SK-N-SH (cell line): ENCODE data around the gene B4GALNT2. TPM values are rescaled to one million over a fixed set of nuclear protein-coding genes. Genes with fewer than 3 reads are reported as not detected.

Experiments
- CTCF ChIA-PET: fragments of 300-600, 350-600 bp; formaldehyde crosslinking; extraction: SDS; loops from one replicate; lab custom pipeline; 2021; lab: Yijun Ruan, JAX
- POLR2A ChIA-PET: fragments of 350-600 bp; sonication (Branson Sonifier 250); formaldehyde crosslinking; extraction: SDS; loops from one replicate; lab custom pipeline; 2020; ENCODE audit warnings: antibody characterized with exemption, inconsistent platforms; lab: Yijun Ruan, JAX
- DNase-seq: peaks from one replicate; pipeline ENCODE4 v3.0.0; 2012
- H2AFZ ChIP-seq: fragments of 200-600 bp; sonication (generic); 2 replicates; pipeline ENCODE4 v1.8.1; 2016; ENCODE audit warnings: antibody characterized with exemption, mild to moderate bottlenecking, low read depth
- H3F3A ChIP-seq: fragments of 200-600 bp; sonication (generic); replicated peaks from 2 replicates; pipeline ENCODE3; 2016; ENCODE audit warnings: antibody characterized with exemption, mild to moderate bottlenecking; ENCODE audit not compliant: insufficient read depth
- H3K27ac ChIP-seq, 2 experiments: fragments of 200-500 bp in 1 of 2; fragments of 200-600 bp in 1 of 2; sonication (Bioruptor generic) in 1 of 2; sonication (generic), shearing (Covaris generic) in 1 of 2; 2 replicates each; pipeline versions ENCODE4 v1.5.1 to v1.6.1; 2014 to 2016; ENCODE audit warnings: low read depth in 2 of 2, inconsistent platforms in 1 of 2, low read length in 1 of 2, mild to moderate bottlenecking in 1 of 2, mixed read lengths in 1 of 2
- H3K27me3 ChIP-seq: fragments of 200-600 bp; sonication (generic), shearing (Covaris generic); 2 replicates; pipeline ENCODE4 v1.6.1; 2016; ENCODE audit warnings: mixed run types; ENCODE audit not compliant: insufficient read depth
- H3K36me3 ChIP-seq, 2 experiments: fragments of 200-500 bp in 1 of 2; fragments of 200-600 bp in 1 of 2; sonication (Bioruptor generic) in 1 of 2; sonication (generic) in 1 of 2; replicated peaks in 1 of 2; 2 replicates each; pipeline versions ENCODE3 to v1.5.1; 2014 to 2016; ENCODE audit warnings: low read length in 1 of 2, mild to moderate bottlenecking in 1 of 2; ENCODE audit not compliant: insufficient read depth in 2 of 2, control insufficient read depth in 1 of 2
- H3K4me1 ChIP-seq, 2 experiments: fragments of 200-500 bp in 1 of 2; fragments of 200-600 bp in 1 of 2; sonication (Bioruptor generic) in 1 of 2; sonication (generic), shearing (Covaris generic) in 1 of 2; 2 replicates each; pipeline versions ENCODE4 v1.5.1 to v1.6.1; 2014 to 2016; ENCODE audit warnings: low read depth in 1 of 2, low read length in 1 of 2, mixed run types in 1 of 2; ENCODE audit not compliant: insufficient read depth in 2 of 2, control insufficient read depth in 1 of 2
- H3K4me2 ChIP-seq: fragments of 200-600 bp; sonication (generic), shearing (Covaris generic); 2 replicates; pipeline ENCODE4 v1.6.1; 2017; ENCODE audit warnings: mixed run types
- H3K4me3 ChIP-seq, 2 experiments: fragments of 200-500 bp in 1 of 2; fragments of 200-600 bp in 1 of 2; sonication (Bioruptor generic) in 1 of 2; sonication (generic), shearing (Covaris generic) in 1 of 2; 2 replicates each; pipeline versions ENCODE4 v1.5.1 to v1.8.1; 2014 to 2016; ENCODE audit warnings: low read depth in 2 of 2, inconsistent platforms in 1 of 2, low read length in 1 of 2, mild to moderate bottlenecking in 1 of 2, mixed read lengths in 1 of 2, moderate library complexity in 1 of 2
- H3K79me2 ChIP-seq: fragments of 200-600 bp; sonication (generic); 2 replicates; pipeline ENCODE4 v1.8.1; 2017; ENCODE audit warnings: mild to moderate bottlenecking; ENCODE audit not compliant: insufficient read depth
- H3K9ac ChIP-seq: fragments of 200-600 bp; sonication (generic); 2 replicates; pipeline ENCODE4 v1.6.1; 2017; ENCODE audit warnings: mixed run types
- H3K9me2 ChIP-seq: fragments of 200-600 bp; sonication (generic); 2 replicates; pipeline ENCODE4 v1.6.1; 2017; ENCODE audit warnings: mixed run types
- H3K9me3 ChIP-seq: fragments of 200-600 bp; sonication (generic); 2 replicates; pipeline ENCODE4 v1.6.1; 2017; ENCODE audit warnings: mixed run types, mild to moderate bottlenecking, moderate library complexity
- H4K20me1 ChIP-seq: fragments of 200-600 bp; sonication (generic); 2 replicates; pipeline ENCODE4 v1.6.1; 2017; ENCODE audit warnings: mild to moderate bottlenecking, mixed run types; ENCODE audit not compliant: insufficient read depth
- CHD2 ChIP-seq: fragments of 150-350 bp; IDR thresholded peaks from 2 replicates; pipeline ENCODE4 v1.6.1; 2018; ENCODE audit warnings: low read length; ENCODE audit not compliant: partially characterized antibody
- FOXJ3 ChIP-seq: sonication (generic); formaldehyde crosslinking; IDR thresholded peaks from 2 replicates; pipeline ENCODE4 v1.5.1; 2020; ENCODE audit warnings: mild to moderate bottlenecking, missing genetic modification reagents
- FOXM1 ChIP-seq: IDR thresholded peaks from 2 replicates; pipeline ENCODE4 v1.4.0; 2012; ENCODE audit warnings: low read depth, mild to moderate bottlenecking
- GABPA ChIP-seq: IDR thresholded peaks from 2 replicates; pipeline ENCODE4 v1.4.0; 2012; ENCODE audit warnings: low read depth, mild to moderate bottlenecking
- JUND ChIP-seq: IDR thresholded peaks from 2 replicates; pipeline ENCODE4 v1.4.0; 2012
- MEF2A ChIP-seq: IDR thresholded peaks from 2 replicates; pipeline ENCODE4 v1.4.0; 2012; ENCODE audit warnings: low read depth, borderline replicate concordance
- NRF1 ChIP-seq: IDR thresholded peaks from 2 replicates; pipeline ENCODE4 v1.6.1; 2012; ENCODE audit warnings: low read depth, mild to moderate bottlenecking, low read length
- PBX3 ChIP-seq: IDR thresholded peaks from 2 replicates; pipeline ENCODE4; 2012
- RFX5 ChIP-seq: IDR thresholded peaks from 2 replicates; pipeline ENCODE4 v1.6.1; 2012; ENCODE audit warnings: mild to moderate bottlenecking, improper control_type of control experiment, low read length
- SMC3 ChIP-seq: IDR thresholded peaks from 2 replicates; pipeline ENCODE4 v1.6.1; 2012; ENCODE audit warnings: low read depth, low read length, improper control_type of control experiment
- TEAD4 ChIP-seq: IDR thresholded peaks from 2 replicates; pipeline ENCODE4 v1.4.0; 2012; ENCODE audit warnings: mild to moderate bottlenecking, borderline replicate concordance; ENCODE audit not compliant: insufficient read depth
- USF1 ChIP-seq: IDR thresholded peaks from 2 replicates; pipeline ENCODE4 v1.4.0; 2012; ENCODE audit warnings: low read depth, borderline replicate concordance
- ZBTB33 ChIP-seq: IDR thresholded peaks from 2 replicates; pipeline ENCODE4 v1.4.0; 2012; ENCODE audit warnings: low read depth, borderline replicate concordance
- WGBS: methylation state at CpG from one replicate; pipeline ENCODE4 v1.1.6; 2017; ENCODE audit warnings: low lambda C conversion rate; 5-methylcytosine and 5-hydroxymethylcytosine counted together
- polyA plus RNA-seq, 3 experiments: library from polyadenylated mRNA; depleted of rRNA; stranded (reverse); fragments of >200 nt; gene quantifications; 2 replicates each; pipeline ENCODE4 v1.2.3, GENCODE V29; 2012
- TF ChIP-seq, protein P1 (sequence below): IDR thresholded peaks from 2 replicates; pipeline ENCODE4 v1.4.0; 2012; ENCODE audit warnings: low read depth
- TF ChIP-seq, protein P2 (sequence below): fragments of 150-350 bp; IDR thresholded peaks from 2 replicates; pipeline ENCODE4 v1.6.1; 2017; ENCODE audit warnings: antibody characterized with exemption, low read length, low read depth, borderline replicate concordance

Gene B4GALNT2
- polyA plus RNA-seq, 1 of the 3 experiments (the other 2 are of a cell fraction): not detected

- POLR2A ChIA-PET: no interaction called here
- Histone ChIP-seq H3K36me3 (no peaks in the 10 kb centered on the region), H3K27ac (no peak overlapping the region), H3K9ac (no peak overlapping the region), H3K9me2 (no peaks in the 10 kb centered on the region), H2AFZ (no peak overlapping the region), H4K20me1 (no peaks in the 10 kb centered on the region), H3K4me1 (no peaks in the 10 kb centered on the region), H3K27me3 (peaks cover 94% of the 10 kb centered on the region), H3K4me2 (no peak overlapping the region), H3K9me3 (no peaks in the 10 kb centered on the region), H3K79me2 (no peaks in the 10 kb centered on the region), H3K4me3 (no peak overlapping the region), H3F3A (peaks cover 5% of the 10 kb centered on the region)
- TF ChIP-seq RFX5 (no peak), ZBTB33 (no peak), SMC3 (no peak), CHD2 (no peak), MEF2A (no peak), JUND (no peak), USF1 (no peak), NRF1 (no peak), PBX3 (no peak), GABPA (no peak), FOXM1 (no peak)
- TF ChIP-seq, protein P1, sequence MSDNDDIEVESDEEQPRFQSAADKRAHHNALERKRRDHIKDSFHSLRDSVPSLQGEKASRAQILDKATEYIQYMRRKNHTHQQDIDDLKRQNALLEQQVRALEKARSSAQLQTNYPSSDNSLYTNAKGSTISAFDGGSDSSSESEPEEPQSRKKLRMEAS: no peak
- TF ChIP-seq, protein P2, sequence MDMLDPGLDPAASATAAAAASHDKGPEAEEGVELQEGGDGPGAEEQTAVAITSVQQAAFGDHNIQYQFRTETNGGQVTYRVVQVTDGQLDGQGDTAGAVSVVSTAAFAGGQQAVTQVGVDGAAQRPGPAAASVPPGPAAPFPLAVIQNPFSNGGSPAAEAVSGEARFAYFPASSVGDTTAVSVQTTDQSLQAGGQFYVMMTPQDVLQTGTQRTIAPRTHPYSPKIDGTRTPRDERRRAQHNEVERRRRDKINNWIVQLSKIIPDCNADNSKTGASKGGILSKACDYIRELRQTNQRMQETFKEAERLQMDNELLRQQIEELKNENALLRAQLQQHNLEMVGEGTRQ: no peak
- DNase-seq: no peak
- CTCF ChIA-PET: no interaction called here
- 15% methylated on average over 3 of the region's 3 CpGs for WGBS
These were observed 1.7 kb upstream of the B4GALNT2 start for GRCh38 chr17:49130891-49131290.

- POLR2A ChIA-PET: no interaction called here
- no peaks in the 10 kb centered on the region for H3K4me1 ChIP-seq
- no peaks in the 10 kb centered on the region for H4K20me1 ChIP-seq
- no peaks in the 10 kb centered on the region for H3K36me3 ChIP-seq
- peaks cover 93% of the 10 kb centered on the region for H3K27me3 ChIP-seq
- H3K9me3 ChIP-seq: no peaks in the 10 kb centered on the region
- no peaks in the 10 kb centered on the region for H3K9me2 ChIP-seq
- H3K9ac ChIP-seq: no peak overlapping the region
- peak overlapping the region; percentile 54; the same call in 1 of the 2 replicates for H3K4me2 ChIP-seq
- H3K4me3 ChIP-seq: no peak overlapping the region
- CTCF ChIA-PET: no interaction called here
- DNase-seq: no peak
- no peak for TF ChIP-seq ZBTB33
- TF ChIP-seq, protein P1: no peak
- no peak for TF ChIP-seq USF1
- TF ChIP-seq TEAD4: no peak
- no peak for TF ChIP-seq FOXJ3 (CRISPR knock-in tag)
- TF ChIP-seq GABPA: no peak
- TF ChIP-seq CHD2: no peak
- no peaks in the 10 kb centered on the region for H3K79me2 ChIP-seq
- 4% methylated on average over 22 of the region's 22 CpGs for WGBS
- H2AFZ ChIP-seq: peak overlapping the region; percentile 20; the same call in 1 of the 2 replicates
- H3K27ac ChIP-seq: no peak overlapping the region
- peaks cover 3% of the 10 kb centered on the region for H3F3A ChIP-seq
These were observed 261 bp upstream of the B4GALNT2 start for GRCh38 chr17:49132317-49132698.
